Transverse colon (tissue), 3 donors: ENCODE measurements around the gene RNASE1.

ENCODE experiments used
- EP300 ChIP-seq: sonication (generic); formaldehyde crosslinking; IDR thresholded peaks from one replicate; pipeline ENCODE4 v1.6.1; 2017; ENCODE audit warnings: antibody characterized with exemption, low read depth
- POLR2AphosphoS5 ChIP-seq, 3 donors: sonication (generic); formaldehyde crosslinking; IDR thresholded peaks; one replicate each; pipeline ENCODE4 v1.6.1; 2016; ENCODE audit warnings: antibody characterized with exemption in 3 of 3

GRCh38 chr14:20799892-20800544, 2.6 kb downstream of the RNASE1 start:
- TF ChIP-seq POLR2AphosphoS5 (IDR thresholded peaks at IDR 0.05), result no peak
- no peak for TF ChIP-seq EP300
